ENCODE data around the gene SAMSN1. TPM values are rescaled to one million over a fixed set of nuclear protein-coding genes. Genes with fewer than 3 reads are reported as not detected.

The SAMSN1 gene
- total RNA-seq, 3 donors from 2014 or later = 3.2 to 11.1 (median 6.5) TPM

DNA sequence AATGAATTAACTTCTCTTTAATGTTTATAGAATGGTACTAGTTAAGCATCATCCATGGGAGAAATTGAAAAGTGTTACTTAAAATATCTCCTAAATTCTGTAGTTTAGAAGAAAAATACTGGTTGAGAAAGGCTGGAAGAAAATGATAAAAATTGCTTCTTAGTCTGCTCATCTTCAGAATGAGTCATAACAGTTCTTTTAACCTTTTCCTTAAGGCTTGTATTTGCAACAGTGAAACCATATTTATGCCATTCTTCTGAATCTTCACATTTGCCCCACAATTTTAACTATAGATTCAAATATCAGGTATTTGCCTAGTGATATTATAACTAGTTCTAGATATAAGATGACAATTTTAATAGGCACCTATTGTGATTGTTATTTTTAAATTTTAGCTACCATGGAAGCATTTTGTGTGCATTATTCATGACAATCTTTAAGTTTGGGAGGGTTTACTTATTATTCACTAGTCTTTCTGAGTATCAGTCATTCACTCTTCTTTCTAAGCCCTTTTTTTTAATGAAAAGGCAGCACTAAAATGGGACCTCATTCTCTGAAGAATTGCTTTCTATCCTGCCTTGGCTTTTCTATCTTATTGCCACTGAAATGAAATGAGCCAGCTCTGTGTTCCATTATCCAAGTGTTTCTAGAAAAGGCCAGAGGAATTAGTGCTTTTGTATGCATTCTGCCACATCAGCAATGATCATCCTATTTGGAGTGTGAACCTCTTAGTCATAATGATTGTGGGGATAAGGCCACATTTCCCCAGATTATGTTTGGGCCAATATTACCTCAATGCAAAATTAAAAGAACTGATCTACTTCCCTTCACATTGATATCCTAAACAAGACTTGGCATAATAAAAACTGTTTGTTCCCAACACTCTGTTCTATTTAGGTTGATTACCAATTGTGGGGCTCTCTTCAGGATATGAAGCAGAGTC is 58.4 kb downstream of the SAMSN1 start:
- H3K4me1 ChIP-seq (ENCODE audit: low read depth) = no peaks in the 10 kb centered on the region
- H3K36me3 ChIP-seq (ENCODE audit: low read depth) = no peaks in the 10 kb centered on the region
- no peak overlapping the region for H3K4me3 ChIP-seq
- intact Hi-C loops (cut with DNase I, micrococcal nuclease) = no loop called here
- DNase-seq (no peak), ATAC-seq (no peak)
- TF ChIP-seq, protein P1, sequence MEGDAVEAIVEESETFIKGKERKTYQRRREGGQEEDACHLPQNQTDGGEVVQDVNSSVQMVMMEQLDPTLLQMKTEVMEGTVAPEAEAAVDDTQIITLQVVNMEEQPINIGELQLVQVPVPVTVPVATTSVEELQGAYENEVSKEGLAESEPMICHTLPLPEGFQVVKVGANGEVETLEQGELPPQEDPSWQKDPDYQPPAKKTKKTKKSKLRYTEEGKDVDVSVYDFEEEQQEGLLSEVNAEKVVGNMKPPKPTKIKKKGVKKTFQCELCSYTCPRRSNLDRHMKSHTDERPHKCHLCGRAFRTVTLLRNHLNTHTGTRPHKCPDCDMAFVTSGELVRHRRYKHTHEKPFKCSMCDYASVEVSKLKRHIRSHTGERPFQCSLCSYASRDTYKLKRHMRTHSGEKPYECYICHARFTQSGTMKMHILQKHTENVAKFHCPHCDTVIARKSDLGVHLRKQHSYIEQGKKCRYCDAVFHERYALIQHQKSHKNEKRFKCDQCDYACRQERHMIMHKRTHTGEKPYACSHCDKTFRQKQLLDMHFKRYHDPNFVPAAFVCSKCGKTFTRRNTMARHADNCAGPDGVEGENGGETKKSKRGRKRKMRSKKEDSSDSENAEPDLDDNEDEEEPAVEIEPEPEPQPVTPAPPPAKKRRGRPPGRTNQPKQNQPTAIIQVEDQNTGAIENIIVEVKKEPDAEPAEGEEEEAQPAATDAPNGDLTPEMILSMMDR (IDR thresholded peaks at IDR 0.05) = no peak
- no peaks in the 10 kb centered on the region for H3K9me3 ChIP-seq

DNA sequence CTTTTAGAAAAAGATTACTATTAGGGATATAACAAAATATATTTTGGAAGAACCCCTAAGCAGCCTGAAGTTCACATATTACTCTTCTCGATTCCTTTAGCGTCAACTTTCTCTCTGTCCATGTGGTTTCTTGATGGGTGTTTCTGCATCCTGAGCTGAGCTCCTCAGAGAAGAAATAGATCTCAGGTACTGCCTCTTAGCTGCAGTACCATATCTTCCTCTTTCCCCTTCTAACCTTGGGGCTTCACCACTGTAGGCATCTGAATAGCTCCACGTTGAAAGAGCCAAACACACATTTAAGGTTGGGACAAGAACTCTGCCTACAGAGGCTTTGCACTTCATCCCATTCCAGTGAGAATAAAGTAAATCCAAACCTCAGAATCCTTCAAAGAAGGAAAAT is 59.2 kb downstream of the SAMSN1 start:
- no peaks in the 10 kb centered on the region for H3K36me3 ChIP-seq (ENCODE audit: low read depth)
- DNase-seq (no peak), ATAC-seq (no peak)
- H3K4me1 ChIP-seq (ENCODE audit: low read depth) = no peaks in the 10 kb centered on the region
- H3K4me3 ChIP-seq = no peak overlapping the region
- intact Hi-C loops (cut with DNase I, micrococcal nuclease) = no loop called here
- TF ChIP-seq, protein P1 (IDR thresholded peaks at IDR 0.05) = no peak
- no peaks in the 10 kb centered on the region for H3K9me3 ChIP-seq

DNA sequence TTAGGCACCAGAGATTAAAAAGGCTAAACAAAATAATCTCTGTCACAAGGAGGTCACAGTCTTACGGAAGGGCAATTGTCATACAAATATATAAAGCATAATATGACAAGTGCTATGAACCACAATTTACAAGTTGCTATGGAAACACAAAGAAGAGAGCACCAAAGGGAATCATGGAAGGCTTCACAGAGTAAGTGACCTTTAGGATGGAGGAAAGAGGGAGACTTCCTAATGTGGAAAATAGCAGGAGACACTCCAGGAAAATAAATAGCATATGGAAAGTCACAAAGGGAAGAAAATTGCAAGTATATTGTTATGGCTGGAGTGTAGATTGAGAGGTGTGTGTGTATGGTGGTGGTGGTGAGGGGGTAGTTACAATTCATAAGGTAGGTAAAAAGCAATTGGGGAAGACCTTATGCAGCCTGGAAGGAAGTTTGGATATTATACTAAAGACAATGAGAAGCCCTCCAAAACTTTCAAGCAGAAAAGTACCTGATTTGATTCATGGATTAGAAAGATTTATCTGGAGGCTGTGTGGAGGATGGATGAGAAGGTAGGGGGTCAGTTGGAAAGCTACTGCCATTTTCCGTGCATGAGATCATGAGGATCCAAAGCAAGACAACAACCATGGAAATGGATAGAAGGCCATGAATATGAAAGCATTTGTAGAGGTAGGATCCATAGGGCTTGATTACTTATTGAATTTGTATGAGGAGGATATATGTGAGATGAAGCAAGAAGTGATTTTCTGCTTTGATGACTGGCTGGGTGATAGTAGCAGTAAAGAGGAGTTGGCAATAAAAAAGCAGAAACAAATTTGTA is 61.7 kb downstream of the SAMSN1 start:
- no peak for ATAC-seq

DNA sequence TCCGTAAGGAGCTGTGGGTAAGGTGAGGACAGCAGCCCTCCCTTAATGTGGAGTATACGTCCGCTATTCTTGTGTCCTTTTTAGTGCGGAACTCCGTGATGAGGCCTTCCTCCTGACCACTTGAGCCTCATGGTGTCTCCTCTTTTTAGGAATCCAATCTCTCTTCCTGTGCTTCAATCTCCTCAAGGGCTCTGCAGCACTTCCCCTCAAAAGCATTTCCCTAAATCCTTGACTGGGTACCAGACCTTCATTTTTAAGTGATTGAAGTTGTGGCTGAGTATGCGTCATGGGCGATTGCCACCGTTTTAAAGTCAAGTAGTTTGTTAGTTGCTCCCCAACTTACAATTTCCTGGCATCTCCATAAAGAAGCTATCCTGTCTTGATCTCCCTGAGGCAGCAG is 62.8 kb downstream of the SAMSN1 start:
- Histone ChIP-seq H3K4me1 (ENCODE audit: low read depth) (peaks cover 8% of the 10 kb centered on the region), H3K9me3 (no peaks in the 10 kb centered on the region), H3K4me3 (no peak overlapping the region), H3K36me3 (ENCODE audit: low read depth) (no peaks in the 10 kb centered on the region)
- TF ChIP-seq, protein P1 (IDR thresholded peaks at IDR 0.05) = no peak
- no peak for ATAC-seq
- no peak for DNase-seq
- intact Hi-C loops (cut with DNase I, micrococcal nuclease) = no loop called here

More for the DNA sequence above, 61.7 kb downstream of the SAMSN1 start:
- Histone ChIP-seq H3K4me1 (ENCODE audit: low read depth) (peaks cover 4% of the 10 kb centered on the region), H3K36me3 (ENCODE audit: low read depth) (no peaks in the 10 kb centered on the region), H3K4me3 (no peak overlapping the region), H3K9me3 (no peaks in the 10 kb centered on the region)
- TF ChIP-seq, protein P1 (IDR thresholded peaks at IDR 0.05) = no peak
- intact Hi-C loops (cut with DNase I, micrococcal nuclease) = no loop called here
- DNase-seq = no peak

GRCh38 chr21:14482165-14482564 is 64.0 kb downstream of the SAMSN1 start:
- no peak overlapping the region for H3K4me3 ChIP-seq
- peaks cover 8% of the 10 kb centered on the region for H3K4me1 ChIP-seq (ENCODE audit: low read depth)
- intact Hi-C loops (cut with DNase I, micrococcal nuclease) = no loop called here
- ATAC-seq (peak; percentile 49), DNase-seq (peak in 1 of 3 donors; percentile 18)
- H3K36me3 ChIP-seq (ENCODE audit: low read depth) = no peaks in the 10 kb centered on the region
- TF ChIP-seq, protein P1 (IDR thresholded peaks at IDR 0.05) = no peak
- no peaks in the 10 kb centered on the region for H3K9me3 ChIP-seq
